NCI-H524 (cell line): ENCODE results near the gene ELOVL6.
"Not testable (repeated sequence)": the region's sequence is repeated elsewhere in the genome, so short reads cannot be mapped to it uniquely, and the experiment has no call there.

Experiments
- DNase-seq, 2 experiments: peaks; one replicate each; lab custom pipeline; 2025; lab: John Stamatoyannopoulos, UW

The ELOVL6 gene, protein sequence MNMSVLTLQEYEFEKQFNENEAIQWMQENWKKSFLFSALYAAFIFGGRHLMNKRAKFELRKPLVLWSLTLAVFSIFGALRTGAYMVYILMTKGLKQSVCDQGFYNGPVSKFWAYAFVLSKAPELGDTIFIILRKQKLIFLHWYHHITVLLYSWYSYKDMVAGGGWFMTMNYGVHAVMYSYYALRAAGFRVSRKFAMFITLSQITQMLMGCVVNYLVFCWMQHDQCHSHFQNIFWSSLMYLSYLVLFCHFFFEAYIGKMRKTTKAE

DNA sequence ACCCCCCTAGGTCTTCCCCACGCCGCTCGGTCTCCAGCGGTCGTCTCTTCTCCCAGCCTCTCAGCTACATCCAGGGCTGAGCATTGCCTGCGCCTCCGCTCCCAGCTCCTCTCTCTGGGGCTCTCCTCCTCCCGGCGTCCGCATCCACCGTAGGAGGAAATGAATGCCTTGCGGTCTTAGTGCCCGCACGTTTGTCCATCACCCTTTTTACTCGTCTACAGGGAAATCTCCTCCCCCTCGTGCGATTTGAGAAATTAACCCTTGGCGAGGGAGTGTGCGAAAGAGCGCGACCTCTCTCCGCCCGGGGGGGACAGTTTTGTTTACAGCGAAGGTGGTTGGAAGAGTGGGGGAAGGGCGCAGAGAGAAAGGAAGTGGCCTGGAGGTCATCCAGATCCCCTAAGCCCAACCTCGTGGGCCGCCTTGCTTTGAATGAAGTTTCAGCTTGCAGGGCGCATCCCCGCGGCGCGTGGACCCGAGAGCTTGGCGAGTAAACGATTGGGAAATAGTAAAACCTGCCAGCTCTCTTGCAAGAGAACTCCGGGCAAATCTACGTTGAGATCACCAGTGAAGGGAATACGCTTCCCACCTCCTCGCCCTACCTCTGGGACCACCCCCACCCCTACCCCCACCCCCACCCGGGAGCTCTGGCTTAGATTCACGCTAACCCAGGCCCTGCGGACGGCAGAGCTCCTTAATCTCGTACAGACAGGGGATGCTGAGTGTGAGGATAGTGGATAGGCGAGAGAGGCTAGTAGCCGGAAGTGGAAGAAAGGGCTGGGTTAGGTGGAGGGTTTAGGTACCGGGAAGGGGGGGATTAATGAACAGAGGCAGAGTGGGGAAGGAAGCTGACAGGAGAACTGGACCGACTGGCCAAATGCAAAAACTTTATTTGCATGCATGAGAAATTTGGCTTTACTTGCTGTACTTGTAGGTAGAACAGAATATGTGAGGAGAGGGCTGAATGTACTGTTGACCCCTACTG, at the start of gene ELOVL6:
Gene ELOVL6, minus strand, starts transcription at position 181 of the 982 bp plus-strand sequence. CDS start 280 bp downstream, outside the sequence.
- peak; percentile 31 to 64 for DNase-seq

DNA sequence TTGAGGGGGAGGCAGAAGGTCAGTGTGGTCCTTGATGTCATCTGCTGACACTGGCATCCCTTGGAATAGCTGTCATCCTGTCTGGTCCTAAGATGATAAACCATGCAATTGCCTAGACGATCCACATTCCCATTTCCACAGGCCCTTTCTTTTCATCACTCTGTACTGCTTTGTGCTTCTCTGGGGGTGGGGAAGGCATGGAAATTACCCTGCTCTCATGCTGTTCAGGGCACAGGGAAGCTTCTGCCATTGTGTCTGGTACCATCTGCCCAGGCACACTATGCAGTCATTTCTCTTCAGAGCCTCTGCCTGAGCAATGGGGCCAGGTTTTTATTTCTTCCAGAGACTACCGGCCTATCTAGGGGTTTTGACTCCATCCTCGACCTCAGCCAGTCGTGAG, 49.7 kb upstream of the ELOVL6 start:
- no peak for DNase-seq

DNA sequence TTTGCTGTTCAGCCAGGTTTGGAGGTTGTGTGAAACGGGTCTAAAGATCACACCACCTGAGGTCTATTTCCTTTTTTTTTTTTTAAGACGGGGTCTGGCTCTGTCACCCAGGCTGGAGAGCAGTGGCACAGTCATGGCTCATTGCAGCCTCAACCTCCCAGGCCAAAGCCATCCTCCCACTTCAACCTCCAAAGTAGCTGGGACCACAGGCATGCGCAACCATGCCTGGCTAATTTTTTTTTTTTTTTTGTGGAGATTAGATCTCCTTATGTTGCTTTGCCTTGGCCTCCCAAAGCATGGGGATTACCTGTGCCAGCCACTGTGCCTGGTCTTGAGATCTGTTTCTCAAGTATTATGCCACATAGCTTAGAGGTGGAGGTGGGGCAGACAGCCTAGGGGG, 49.2 kb upstream of the ELOVL6 start:
- DNase-seq, result no peak

DNA sequence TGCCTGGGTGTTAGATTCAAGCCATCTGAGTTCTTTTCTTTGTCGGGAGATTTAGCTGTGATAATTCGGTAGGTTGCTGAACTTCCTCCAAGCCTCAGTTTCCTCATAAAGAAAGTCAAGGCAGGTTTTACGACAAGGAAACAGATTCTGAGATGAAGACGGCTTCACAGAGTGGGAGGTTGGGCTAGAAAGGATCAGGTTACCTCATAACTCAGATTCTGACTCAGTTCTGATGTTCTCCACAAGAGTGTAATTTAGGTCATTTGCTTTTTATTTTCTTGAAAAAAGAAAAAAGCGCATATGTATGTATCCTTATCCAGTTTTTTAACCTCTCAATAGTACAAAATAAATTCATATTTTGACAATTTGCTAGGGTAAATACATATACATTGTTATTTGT, 47.2 kb upstream of the ELOVL6 start:
- DNase-seq, result no peak

DNA sequence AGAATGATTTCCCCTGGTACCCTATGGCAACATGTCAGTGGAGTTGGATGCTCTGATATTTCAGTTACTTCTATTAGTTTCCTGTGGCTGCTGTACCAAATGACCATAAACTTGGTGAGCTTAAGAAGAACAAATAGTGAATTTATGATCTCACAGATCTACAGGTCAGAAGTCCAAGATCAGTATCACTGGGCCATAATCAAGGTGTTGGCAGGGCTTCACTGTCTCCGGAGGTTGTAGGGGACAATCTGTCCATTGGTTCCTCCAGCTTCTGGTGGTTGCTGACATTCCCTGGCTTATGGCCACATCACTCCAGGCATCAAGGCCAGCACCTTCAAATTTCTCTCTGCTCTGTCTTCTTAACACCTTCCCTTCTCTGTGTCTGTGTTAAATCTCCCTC, 37.9 kb upstream of the ELOVL6 start:
- no peak for DNase-seq

DNA sequence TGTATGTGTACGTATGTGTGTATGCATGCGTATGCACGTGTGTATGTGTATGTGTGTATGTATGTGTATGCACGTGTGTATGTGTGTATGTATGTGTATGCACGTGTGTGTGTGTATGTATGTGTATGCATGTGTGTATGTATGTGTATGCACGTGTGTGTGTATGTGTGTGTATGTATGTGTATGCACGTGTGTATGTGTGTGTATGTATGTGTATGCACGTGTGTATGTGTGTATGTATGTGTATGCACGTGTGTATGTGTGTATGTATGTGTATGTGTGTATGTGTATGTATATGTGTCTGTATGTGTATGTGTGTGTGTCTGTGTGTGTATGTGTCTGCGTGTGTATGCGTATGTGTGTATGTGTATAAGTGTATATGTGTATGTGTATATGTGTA, 35.2 kb upstream of the ELOVL6 start:
- not testable (repeated sequence) for DNase-seq

DNA sequence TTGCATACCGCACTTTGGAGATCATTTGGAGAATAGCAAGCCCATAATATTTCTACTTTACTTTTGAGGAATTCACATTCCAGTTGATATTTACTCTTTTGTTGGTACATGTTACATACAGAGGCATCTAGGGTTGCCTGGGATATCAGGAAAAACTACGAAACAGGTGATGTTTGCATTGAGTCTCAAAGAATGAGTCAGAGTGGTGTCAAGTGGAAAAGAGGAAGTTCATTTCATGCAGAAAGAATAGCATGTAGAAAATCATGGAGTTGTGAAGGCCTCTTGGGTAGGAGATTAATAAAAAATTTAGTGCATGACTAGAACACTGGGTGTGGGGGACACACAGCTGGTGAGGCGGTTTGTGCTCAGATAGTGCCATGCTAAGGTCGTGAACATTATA, 33.5 kb upstream of the ELOVL6 start:
- no peak for DNase-seq

DNA sequence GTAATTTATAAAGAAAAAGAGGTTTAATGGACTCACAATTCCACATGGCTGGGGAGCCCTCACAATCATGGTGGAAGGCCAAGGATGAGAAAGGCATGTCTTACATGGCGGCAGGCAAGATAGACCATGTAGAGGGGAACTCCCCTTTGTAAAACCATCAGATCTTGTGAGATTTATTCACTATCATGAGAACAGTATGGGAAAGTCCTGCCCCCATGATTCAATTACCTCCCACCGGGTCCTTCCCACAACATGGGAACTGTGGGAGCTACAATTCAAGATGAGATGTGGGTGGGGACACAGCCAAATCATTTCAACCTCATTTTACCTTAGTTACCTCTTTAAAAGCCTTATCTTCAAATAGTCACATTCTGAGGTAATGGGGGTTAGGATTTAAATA, 30.9 kb upstream of the ELOVL6 start:
- DNase-seq, result no peak

GRCh38 chr4:110224812-110225211, 26.4 kb upstream of the ELOVL6 start:
- no peak for DNase-seq

DNA sequence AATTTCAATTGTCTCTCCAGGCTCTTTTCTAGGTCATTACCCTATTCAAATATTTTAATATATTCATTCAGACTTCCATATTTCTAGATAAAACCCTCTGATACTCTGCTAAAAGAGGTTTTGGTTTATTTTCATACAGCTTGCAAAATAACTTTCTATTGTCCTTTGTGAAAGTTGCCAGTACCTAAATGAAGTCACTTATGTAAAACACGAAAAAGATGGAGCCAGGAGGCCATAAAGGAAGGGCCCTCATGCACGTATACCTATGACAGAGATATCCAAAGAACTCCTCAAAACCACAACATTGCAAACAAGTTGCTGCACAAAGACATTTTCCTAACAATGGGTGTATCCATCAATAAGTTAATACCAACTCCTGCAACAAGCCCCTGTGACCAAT, 25.7 kb upstream of the ELOVL6 start:
- DNase-seq, result no peak

GRCh38 chr4:110218935-110219334, 20.5 kb upstream of the ELOVL6 start:
- DNase-seq, result not testable (repeated sequence)

GRCh38 chr4:110217181-110217580, 18.8 kb upstream of the ELOVL6 start:
- not testable (repeated sequence) for DNase-seq

GRCh38 chr4:110216129-110216528, 17.7 kb upstream of the ELOVL6 start:
- DNase-seq, result no peak

DNA sequence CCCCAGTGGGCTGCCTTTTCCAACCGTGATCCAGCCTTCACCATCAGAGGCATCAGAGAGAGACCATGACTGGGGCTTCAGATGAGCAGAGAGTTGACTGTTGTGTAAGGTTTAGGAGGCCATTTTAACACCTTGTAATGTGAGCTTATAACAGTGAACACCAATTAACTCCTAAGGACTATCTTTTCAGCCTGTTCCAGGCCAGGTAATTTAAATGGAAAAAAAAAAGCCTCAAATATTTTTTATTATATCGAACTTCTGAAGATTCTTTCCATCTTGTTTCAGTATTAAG, 13.3 kb upstream of the ELOVL6 start:
- DNase-seq, result no peak

DNA sequence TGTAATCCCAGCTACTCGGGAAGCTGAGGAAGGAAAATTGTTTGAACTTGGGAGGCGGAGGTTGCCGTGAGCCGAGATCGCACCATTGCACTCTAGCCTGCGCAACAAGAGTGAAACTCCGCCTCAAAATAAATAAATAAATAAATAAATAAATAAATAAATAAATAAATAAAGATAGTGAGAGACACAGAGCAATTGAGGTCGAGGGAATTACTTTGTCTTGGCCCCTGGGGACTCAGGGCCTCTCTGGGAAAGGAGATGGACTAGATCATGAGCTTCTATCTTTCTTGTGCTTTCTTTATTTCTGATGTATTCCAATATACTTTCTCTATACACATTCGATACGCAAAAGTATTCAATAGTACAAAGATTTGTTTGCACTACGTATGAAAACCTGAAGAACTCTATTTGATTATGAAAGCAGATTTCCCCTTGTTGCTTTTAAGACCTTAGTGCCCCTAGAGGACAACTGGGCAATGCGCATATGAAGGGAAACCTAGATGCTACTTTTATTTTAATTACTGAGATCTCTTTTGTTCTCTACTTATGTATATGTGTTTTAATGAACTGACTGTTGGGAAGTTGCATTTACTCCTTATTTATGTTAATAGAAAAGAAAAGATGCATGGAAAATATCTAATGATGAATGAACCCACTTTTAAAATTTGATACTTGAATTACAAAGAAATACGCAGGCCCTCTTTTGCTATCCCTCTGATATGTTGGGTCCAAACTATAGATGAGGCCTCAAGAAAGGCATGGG, 12.8 kb upstream of the ELOVL6 start:
- DNase-seq, result peak in 1 of 2 experiments; percentile 3

DNA sequence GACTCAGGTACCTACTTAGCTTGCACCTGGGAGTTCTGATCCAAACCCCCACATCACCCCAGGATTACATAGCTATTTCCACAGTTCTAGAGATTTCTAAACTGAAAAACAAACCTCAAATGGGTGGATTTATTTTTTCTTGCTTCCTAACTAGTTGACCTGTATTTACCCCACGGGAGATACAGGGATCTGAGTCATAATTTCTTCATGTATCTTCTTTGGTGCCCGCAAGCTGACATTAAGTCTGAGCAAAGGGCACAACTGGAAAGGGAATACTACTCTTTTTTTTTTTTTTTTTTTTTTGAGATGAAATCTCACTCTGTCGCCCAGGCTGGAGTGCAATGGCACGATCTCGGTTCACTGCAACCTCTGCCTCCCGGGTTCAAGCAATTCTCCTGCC, 10.0 kb upstream of the ELOVL6 start:
- no peak for DNase-seq

DNA sequence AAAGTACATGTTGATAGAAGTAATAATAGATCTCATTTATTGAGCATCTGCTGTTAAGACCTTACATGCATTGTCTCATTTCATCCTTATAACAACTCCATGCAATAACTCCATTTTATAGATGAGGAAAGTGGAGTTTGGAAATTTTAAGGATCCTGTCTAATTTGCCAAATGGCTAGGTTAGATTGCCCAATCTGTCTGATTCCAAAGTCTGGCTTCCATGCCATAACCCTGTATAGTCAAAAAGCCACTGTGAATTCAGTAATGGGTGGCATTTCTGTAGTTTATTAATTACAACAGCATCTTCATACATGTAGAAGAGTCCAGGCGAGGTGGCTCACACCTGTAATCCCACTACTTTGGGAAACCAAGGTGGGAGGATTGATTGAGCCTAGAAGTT, 8.8 kb upstream of the ELOVL6 start:
- no peak for DNase-seq

- DNase-seq, result no peak
Observed at GRCh38 chr4:110202024-110202423, 3.6 kb upstream of the ELOVL6 start.

DNA sequence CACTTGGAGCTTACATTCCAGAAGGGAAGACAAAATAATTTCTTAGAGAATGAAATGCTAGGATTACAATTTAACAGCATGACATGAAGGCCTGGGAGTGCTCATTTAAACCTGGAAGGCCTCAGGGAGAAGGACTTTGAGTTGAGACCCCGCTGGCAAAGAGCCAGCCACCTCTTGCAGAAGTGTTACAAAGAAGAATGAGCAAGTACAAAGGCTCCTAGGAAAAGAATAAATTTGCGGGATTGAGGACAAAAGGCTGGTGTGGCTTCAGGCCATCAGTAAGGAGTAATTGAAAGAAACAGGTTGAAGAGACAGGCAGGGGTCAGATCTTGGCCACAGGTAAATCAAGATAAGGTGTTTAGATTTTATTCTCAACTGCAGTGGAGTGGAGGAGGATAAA, 3.1 kb upstream of the ELOVL6 start:
- no peak for DNase-seq

- no peak for DNase-seq
Observed at GRCh38 chr4:110200689-110201088, 2.3 kb upstream of the ELOVL6 start.

DNA sequence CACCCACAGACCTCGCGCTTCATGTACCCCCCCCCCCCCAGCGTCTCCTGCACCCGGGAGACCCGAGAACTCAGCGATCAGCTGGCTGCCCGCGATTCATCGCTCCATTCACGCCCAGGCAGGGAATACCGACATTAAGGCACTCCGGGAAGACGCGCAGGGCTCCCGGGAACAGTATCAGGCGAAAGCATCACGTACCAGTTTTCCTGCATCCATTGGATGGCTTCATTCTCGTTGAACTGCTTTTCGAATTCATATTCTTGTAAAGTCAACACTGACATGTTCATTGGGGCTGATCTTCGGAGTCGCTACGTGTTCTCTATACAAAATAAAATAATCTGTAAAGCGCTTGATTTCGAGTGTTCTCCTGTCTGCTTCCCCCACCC, 373 bp downstream of the ELOVL6 start:
- DNase-seq, result peak in 1 of 2 experiments; percentile 22

GRCh38 chr4:110197529-110198042, 829 bp downstream of the ELOVL6 start:
- peak; percentile 46 to 47 for DNase-seq
